HL-60 (cell line): ENCODE results near the gene BMP2K.

Source experiments
- DNase-seq, 2 experiments: peaks; one replicate each; pipeline ENCODE4 v3.0.0-alpha.2; 2010 to 2020; ENCODE audit warnings: low read depth in 1 of 2, low spot score in 1 of 2
- H3K27ac ChIP-seq: fragments of 250-450 bp; sonication (Bioruptor Pico); replicated peaks from 2 replicates; pipeline ENCODE4 v1.5.1; 2020; ENCODE audit warnings: mild to moderate bottlenecking, moderate library complexity
- H3K27me3 ChIP-seq: fragments of 250-450 bp; sonication (Bioruptor Pico); 2 replicates; pipeline ENCODE4 v1.5.1; 2021; ENCODE audit warnings: mild to moderate bottlenecking, moderate library complexity; ENCODE audit not compliant: insufficient read depth, poor library complexity, severe bottlenecking
- H3K4me3 ChIP-seq: replicated peaks from 2 replicates; pipeline ENCODE4 v1.5.1; 2011; ENCODE audit warnings: mild to moderate bottlenecking, control low read depth, low read length; ENCODE audit not compliant: insufficient read depth
- CTCF ChIP-seq: IDR thresholded peaks from one replicate; pipeline ENCODE4 v1.5.1; 2011; ENCODE audit warnings: low read length, control low read depth, inconsistent platforms; ENCODE audit not compliant: insufficient read depth
- GABPA ChIP-seq: IDR thresholded peaks from 2 replicates; pipeline ENCODE4 v1.6.1; 2012; ENCODE audit warnings: low read depth
- POLR2AphosphoS5 ChIP-seq: IDR thresholded peaks from 2 replicates; pipeline ENCODE4 v1.6.1; 2012; ENCODE audit warnings: low read depth
- SPI1 ChIP-seq: IDR thresholded peaks from 2 replicates; pipeline ENCODE4 v1.6.1; 2012; ENCODE audit warnings: low read depth, mild to moderate bottlenecking, borderline replicate concordance
- TF ChIP-seq, protein P1 (sequence below): IDR thresholded peaks from 2 replicates; pipeline ENCODE4 v1.6.1; 2012; ENCODE audit warnings: low read depth; ENCODE audit not compliant: insufficient replicate concordance

The BMP2K gene

GRCh38 chr4:78926826-78927225, 150.7 kb downstream of the BMP2K start:
- Histone ChIP-seq H3K4me3 (no peak overlapping the region), H3K27ac (no peak overlapping the region), H3K27me3 (no peaks in the 10 kb centered on the region)
- DNase-seq: no peak
- TF ChIP-seq POLR2AphosphoS5 (no peak), SPI1 (no peak), CTCF (no peak), GABPA (no peak)
- TF ChIP-seq, protein P1, sequence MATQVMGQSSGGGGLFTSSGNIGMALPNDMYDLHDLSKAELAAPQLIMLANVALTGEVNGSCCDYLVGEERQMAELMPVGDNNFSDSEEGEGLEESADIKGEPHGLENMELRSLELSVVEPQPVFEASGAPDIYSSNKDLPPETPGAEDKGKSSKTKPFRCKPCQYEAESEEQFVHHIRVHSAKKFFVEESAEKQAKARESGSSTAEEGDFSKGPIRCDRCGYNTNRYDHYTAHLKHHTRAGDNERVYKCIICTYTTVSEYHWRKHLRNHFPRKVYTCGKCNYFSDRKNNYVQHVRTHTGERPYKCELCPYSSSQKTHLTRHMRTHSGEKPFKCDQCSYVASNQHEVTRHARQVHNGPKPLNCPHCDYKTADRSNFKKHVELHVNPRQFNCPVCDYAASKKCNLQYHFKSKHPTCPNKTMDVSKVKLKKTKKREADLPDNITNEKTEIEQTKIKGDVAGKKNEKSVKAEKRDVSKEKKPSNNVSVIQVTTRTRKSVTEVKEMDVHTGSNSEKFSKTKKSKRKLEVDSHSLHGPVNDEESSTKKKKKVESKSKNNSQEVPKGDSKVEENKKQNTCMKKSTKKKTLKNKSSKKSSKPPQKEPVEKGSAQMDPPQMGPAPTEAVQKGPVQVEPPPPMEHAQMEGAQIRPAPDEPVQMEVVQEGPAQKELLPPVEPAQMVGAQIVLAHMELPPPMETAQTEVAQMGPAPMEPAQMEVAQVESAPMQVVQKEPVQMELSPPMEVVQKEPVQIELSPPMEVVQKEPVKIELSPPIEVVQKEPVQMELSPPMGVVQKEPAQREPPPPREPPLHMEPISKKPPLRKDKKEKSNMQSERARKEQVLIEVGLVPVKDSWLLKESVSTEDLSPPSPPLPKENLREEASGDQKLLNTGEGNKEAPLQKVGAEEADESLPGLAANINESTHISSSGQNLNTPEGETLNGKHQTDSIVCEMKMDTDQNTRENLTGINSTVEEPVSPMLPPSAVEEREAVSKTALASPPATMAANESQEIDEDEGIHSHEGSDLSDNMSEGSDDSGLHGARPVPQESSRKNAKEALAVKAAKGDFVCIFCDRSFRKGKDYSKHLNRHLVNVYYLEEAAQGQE: no peak

- TF ChIP-seq SPI1 (no peak), POLR2AphosphoS5 (no peak), GABPA (no peak), CTCF (no peak)
- TF ChIP-seq, protein P1: no peak
- H3K4me3 ChIP-seq: no peak overlapping the region
- no peaks in the 10 kb centered on the region for H3K27me3 ChIP-seq
- H3K27ac ChIP-seq: no peak overlapping the region
- DNase-seq: no peak
Measured at GRCh38 chr4:78928835-78929234, 152.7 kb downstream of the BMP2K start.

DNA sequence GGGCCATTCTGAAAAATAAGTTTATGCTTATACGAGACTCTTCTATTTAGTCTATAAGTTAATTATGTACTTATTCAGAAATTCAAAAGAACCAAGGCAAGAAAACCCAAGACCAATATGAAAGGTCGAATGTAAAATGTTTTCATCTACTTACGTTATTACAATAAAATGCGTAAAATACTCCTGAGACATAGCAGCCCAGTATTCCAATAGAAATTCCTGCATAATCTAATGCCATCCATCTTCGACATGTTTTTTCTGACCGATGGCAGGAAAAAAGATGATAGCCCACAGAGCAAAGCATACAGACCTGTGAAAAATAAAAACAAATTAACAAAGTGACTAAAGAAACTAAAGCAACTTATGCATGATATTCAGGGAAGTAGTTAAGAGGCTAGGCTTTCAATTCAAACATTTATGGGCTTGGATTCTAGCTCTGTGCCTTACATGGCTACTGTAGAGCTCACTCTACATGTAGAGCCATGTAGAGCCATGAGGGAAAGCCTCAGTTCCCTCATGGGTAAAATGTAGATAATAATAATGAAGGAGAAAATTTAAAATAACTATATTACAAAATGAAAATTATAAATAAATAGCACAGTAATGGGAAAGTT, 154.0 kb downstream of the BMP2K start:
- no peak for DNase-seq
- no peaks in the 10 kb centered on the region for H3K27me3 ChIP-seq
- no peak overlapping the region for H3K4me3 ChIP-seq
- H3K27ac ChIP-seq: no peak overlapping the region
- TF ChIP-seq POLR2AphosphoS5: no peak
- no peak for TF ChIP-seq GABPA
- TF ChIP-seq, protein P1: no peak
- TF ChIP-seq SPI1: no peak
- TF ChIP-seq CTCF: no peak
